Measurements from ENCODE around the gene CLIP3. TPM values are rescaled to one million over a fixed set of nuclear protein-coding genes. Genes with fewer than 3 reads are reported as not detected.

The CLIP3 gene
- total and polyA plus RNA-seq, 2 of the 13 experiments (the other 11 are each of a cell fraction or from before 2014, with no cell fraction given), result 0.15 to 1.2 TPM

DNA sequence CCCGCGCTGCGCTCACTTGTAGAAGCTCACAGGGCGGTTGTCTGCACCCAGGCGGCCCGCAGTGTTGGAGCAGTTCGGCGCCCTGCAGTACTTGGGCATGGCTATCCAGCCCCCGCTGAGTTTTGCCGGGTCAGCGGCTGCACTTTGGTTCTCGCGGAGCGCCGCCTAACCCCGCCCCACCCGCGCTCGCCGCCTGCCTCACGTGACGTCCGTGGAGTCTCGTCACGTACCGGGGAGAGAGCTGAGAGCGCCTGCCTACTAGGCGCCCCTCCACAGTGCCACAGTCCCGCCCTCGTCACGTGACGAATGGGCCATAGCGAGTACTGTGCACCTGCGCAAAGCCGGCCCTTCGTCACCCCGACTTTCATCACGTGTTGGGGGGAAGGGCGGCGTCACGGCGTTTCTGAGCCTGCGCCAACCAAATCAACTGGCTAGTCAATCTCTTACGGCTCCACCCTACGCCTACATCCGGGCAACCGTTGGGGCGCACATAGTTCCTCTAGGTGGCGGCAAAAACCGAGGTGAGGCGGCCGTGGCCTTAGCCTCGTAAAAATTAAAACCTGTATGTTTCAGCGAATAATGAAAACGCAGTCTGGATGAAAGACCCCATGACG lies 21.6 kb upstream of the CLIP3 start, which contains the start of gene THAP8 (continued):
- peak; percentile 75 for TF ChIP-seq CREM (IDR thresholded peaks at IDR 0.05)
- TF ChIP-seq CREM (CRISPR knock-in tag; IDR thresholded peaks at IDR 0.05), result no peak
- TF ChIP-seq, protein P1, sequence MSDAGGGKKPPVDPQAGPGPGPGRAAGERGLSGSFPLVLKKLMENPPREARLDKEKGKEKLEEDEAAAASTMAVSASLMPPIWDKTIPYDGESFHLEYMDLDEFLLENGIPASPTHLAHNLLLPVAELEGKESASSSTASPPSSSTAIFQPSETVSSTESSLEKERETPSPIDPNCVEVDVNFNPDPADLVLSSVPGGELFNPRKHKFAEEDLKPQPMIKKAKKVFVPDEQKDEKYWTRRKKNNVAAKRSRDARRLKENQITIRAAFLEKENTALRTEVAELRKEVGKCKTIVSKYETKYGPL (CRISPR knock-in tag; IDR thresholded peaks at IDR 0.05), result 0 out of 2 replicates have a peak, but pooled peaks have one; percentile 34
- TF ChIP-seq SALL2 (CRISPR knock-in tag; IDR thresholded peaks at IDR 0.05), result peak; percentile 54; the same call in 1 of the 2 replicates
- TF ChIP-seq ZNF253 (CRISPR knock-in tag; IDR thresholded peaks at IDR 0.05; ENCODE audit: borderline replicate concordance), result no peak
- TF ChIP-seq ZNF619 (CRISPR knock-in tag; IDR thresholded peaks at IDR 0.05), result peak; percentile 39; the same call in 1 of the 2 replicates
- TF ChIP-seq, protein P2, sequence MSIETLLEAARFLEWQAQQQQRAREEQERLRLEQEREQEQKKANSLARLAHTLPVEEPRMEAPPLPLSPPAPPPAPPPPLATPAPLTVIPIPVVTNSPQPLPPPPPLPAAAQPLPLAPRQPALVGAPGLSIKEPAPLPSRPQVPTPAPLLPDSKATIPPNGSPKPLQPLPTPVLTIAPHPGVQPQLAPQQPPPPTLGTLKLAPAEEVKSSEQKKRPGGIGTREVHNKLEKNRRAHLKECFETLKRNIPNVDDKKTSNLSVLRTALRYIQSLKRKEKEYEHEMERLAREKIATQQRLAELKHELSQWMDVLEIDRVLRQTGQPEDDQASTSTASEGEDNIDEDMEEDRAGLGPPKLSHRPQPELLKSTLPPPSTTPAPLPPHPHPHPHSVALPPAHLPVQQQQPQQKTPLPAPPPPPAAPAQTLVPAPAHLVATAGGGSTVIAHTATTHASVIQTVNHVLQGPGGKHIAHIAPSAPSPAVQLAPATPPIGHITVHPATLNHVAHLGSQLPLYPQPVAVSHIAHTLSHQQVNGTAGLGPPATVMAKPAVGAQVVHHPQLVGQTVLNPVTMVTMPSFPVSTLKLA (IDR thresholded peaks at IDR 0.05), result peak; percentile 91
- no peak; the same call in 1 of the 2 replicates for TF ChIP-seq SP4 (CRISPR knock-in tag; IDR thresholded peaks at IDR 0.05)
- no peak for TF ChIP-seq ZNF7 (CRISPR knock-in tag; IDR thresholded peaks at IDR 0.05)
- TF ChIP-seq, protein P3, sequence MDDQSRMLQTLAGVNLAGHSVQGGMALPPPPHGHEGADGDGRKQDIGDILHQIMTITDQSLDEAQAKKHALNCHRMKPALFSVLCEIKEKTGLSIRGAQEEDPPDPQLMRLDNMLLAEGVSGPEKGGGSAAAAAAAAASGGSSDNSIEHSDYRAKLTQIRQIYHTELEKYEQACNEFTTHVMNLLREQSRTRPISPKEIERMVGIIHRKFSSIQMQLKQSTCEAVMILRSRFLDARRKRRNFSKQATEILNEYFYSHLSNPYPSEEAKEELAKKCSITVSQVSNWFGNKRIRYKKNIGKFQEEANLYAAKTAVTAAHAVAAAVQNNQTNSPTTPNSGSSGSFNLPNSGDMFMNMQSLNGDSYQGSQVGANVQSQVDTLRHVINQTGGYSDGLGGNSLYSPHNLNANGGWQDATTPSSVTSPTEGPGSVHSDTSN (CRISPR knock-in tag; IDR thresholded peaks at IDR 0.05; ENCODE audit: borderline replicate concordance), result no peak
- TF ChIP-seq MED13 (CRISPR knock-in tag; IDR thresholded peaks at IDR 0.05), result peak; percentile 55; the same call in 1 of the 2 replicates
- TF ChIP-seq ZNF431 (CRISPR knock-in tag; IDR thresholded peaks at IDR 0.05; ENCODE audit: borderline replicate concordance, low read depth), result peak; percentile 32
- TF ChIP-seq ZNF570 (CRISPR knock-in tag; IDR thresholded peaks at IDR 0.05; ENCODE audit: borderline replicate concordance), result no peak
- peak; percentile 74 for TF ChIP-seq RFXAP (CRISPR knock-in tag; IDR thresholded peaks at IDR 0.05; ENCODE audit: borderline replicate concordance)
- no peak for TF ChIP-seq CEBPG (CRISPR knock-in tag; IDR thresholded peaks at IDR 0.05)
- TF ChIP-seq, protein P4, sequence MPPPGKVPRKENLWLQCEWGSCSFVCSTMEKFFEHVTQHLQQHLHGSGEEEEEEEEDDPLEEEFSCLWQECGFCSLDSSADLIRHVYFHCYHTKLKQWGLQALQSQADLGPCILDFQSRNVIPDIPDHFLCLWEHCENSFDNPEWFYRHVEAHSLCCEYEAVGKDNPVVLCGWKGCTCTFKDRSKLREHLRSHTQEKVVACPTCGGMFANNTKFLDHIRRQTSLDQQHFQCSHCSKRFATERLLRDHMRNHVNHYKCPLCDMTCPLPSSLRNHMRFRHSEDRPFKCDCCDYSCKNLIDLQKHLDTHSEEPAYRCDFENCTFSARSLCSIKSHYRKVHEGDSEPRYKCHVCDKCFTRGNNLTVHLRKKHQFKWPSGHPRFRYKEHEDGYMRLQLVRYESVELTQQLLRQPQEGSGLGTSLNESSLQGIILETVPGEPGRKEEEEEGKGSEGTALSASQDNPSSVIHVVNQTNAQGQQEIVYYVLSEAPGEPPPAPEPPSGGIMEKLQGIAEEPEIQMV (CRISPR knock-in tag; IDR thresholded peaks at IDR 0.05; ENCODE audit: low read depth), result 0 out of 2 replicates have a peak, but pooled peaks have one; percentile 51
- TF ChIP-seq KLF15 (CRISPR knock-in tag; IDR thresholded peaks at IDR 0.05; ENCODE audit: borderline replicate concordance), result peak; percentile 17; the same call in 1 of the 2 replicates
- TF ChIP-seq ZNF550 (CRISPR knock-in tag; IDR thresholded peaks at IDR 0.05; ENCODE audit: borderline replicate concordance), result no peak
- peak; percentile 74 for TF ChIP-seq ZMAT3 (CRISPR knock-in tag; conservative IDR thresholded peaks at IDR 0.05)
- 0 out of 2 replicates have a peak, but pooled peaks have one; percentile 72 for TF ChIP-seq ZNF160 (CRISPR knock-in tag; IDR thresholded peaks at IDR 0.05)
- no peak for TF ChIP-seq MXD4 (CRISPR knock-in tag; IDR thresholded peaks at IDR 0.05)
- TF ChIP-seq ZKSCAN8 (CRISPR knock-in tag; IDR thresholded peaks at IDR 0.05; ENCODE audit: borderline replicate concordance), result no peak
- no peak for TF ChIP-seq ZNF326 (CRISPR knock-in tag; IDR thresholded peaks at IDR 0.05; ENCODE audit: borderline replicate concordance)
- peak; percentile 62 for TF ChIP-seq PHF5A (CRISPR knock-in tag; IDR thresholded peaks at IDR 0.05; ENCODE audit: low read depth, unreplicated experiment)

Data from HepG2 (cell line).